Measurements from ENCODE around the gene DPH1. TPM values are rescaled to one million over a fixed set of nuclear protein-coding genes. Genes with fewer than 3 reads are reported as not detected.

Gene DPH1
- polyA plus RNA-seq, 1 of the 3 experiments (the other 2 are of a cell fraction), result 36.2 TPM

DNA sequence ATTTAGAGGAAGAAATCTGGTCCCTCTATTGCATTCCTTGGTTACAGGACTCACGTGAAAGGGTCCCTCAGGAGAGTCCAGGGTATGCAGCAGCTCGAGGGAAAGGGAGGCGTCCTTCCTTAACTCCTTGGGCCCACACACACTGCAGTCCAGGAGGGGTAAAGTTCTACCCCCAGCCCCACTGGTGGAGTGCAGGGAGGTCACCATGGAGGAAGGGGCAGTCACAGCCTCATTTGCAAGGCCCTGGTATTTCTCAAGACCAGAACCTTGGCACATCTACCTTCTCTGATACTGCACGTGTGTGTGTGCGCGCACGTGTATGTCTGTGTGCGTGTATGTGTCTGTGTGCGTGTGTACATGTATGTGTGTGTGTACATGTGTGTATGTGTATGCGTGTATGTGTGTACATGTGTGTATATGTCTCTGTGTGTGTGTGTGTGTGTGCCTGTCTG is 36.0 kb downstream of the DPH1 start:
- Histone ChIP-seq H3K27me3 (ENCODE audit: insufficient read depth) (no peaks in the 10 kb centered on the region), H3K79me2 (ENCODE audit: insufficient read depth) (no peaks in the 10 kb centered on the region), H3K4me1 (ENCODE audit: control insufficient read depth in 1 of 2, insufficient read depth in 2 of 2, low read depth in 1 of 2, low read length in 1 of 2) (peaks cover 40 to 51% of the 10 kb centered on the region in 2 experiments; a peak in 3 of 4 replicates), H4K20me1 (ENCODE audit: insufficient read depth) (no peaks in the 10 kb centered on the region), H3K4me3 (ENCODE audit: low read depth in 2 of 2, low read length in 1 of 2) (no peak overlapping the region), H3K9me2 (no peaks in the 10 kb centered on the region), H3K9ac (no peak overlapping the region), H3K36me3 (replicated peaks in 1 of 2; ENCODE audit: control insufficient read depth in 1 of 2, insufficient read depth in 2 of 2, low read length in 1 of 2) (peaks cover 18 to 28% of the 10 kb centered on the region in 2 experiments), H2AFZ (ENCODE audit: low read depth) (no peak overlapping the region), H3K9me3 (no peaks in the 10 kb centered on the region), H3K27ac (ENCODE audit: low read depth in 2 of 2, low read length in 1 of 2) (peak overlapping the region in 1 of 2 experiments; percentile 69; a peak in 3 of 4 replicates), H3K4me2 (no peak overlapping the region), H3F3A (replicated peaks; ENCODE audit: insufficient read depth) (peaks cover 18% of the 10 kb centered on the region)
- POLR2A ChIA-PET, result no interaction called here
- DNase-seq, result no peak
- TF ChIP-seq, protein P1, sequence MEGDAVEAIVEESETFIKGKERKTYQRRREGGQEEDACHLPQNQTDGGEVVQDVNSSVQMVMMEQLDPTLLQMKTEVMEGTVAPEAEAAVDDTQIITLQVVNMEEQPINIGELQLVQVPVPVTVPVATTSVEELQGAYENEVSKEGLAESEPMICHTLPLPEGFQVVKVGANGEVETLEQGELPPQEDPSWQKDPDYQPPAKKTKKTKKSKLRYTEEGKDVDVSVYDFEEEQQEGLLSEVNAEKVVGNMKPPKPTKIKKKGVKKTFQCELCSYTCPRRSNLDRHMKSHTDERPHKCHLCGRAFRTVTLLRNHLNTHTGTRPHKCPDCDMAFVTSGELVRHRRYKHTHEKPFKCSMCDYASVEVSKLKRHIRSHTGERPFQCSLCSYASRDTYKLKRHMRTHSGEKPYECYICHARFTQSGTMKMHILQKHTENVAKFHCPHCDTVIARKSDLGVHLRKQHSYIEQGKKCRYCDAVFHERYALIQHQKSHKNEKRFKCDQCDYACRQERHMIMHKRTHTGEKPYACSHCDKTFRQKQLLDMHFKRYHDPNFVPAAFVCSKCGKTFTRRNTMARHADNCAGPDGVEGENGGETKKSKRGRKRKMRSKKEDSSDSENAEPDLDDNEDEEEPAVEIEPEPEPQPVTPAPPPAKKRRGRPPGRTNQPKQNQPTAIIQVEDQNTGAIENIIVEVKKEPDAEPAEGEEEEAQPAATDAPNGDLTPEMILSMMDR (IDR thresholded peaks at IDR 0.05), result no peak
- no peak for TF ChIP-seq TAF1 (IDR thresholded peaks at IDR 0.05; ENCODE audit: borderline replicate concordance, low read depth, low read length)
- no peak for TF ChIP-seq JUND (IDR thresholded peaks at IDR 0.05)
- TF ChIP-seq, protein P2, sequence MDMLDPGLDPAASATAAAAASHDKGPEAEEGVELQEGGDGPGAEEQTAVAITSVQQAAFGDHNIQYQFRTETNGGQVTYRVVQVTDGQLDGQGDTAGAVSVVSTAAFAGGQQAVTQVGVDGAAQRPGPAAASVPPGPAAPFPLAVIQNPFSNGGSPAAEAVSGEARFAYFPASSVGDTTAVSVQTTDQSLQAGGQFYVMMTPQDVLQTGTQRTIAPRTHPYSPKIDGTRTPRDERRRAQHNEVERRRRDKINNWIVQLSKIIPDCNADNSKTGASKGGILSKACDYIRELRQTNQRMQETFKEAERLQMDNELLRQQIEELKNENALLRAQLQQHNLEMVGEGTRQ (IDR thresholded peaks at IDR 0.05; ENCODE audit: borderline replicate concordance, low read depth, low read length), result no peak
- no peak for TF ChIP-seq RXRA (IDR thresholded peaks at IDR 0.05; ENCODE audit: borderline replicate concordance, low read depth)
- no peak for TF ChIP-seq ELF1 (IDR thresholded peaks at IDR 0.05)
- TF ChIP-seq RAD21 (IDR thresholded peaks at IDR 0.05; ENCODE audit: low read length), result no peak
- no peak for TF ChIP-seq YY1 (IDR thresholded peaks at IDR 0.05; ENCODE audit: low read depth)
- no peak for TF ChIP-seq MEF2A (IDR thresholded peaks at IDR 0.05; ENCODE audit: borderline replicate concordance, low read depth)
- no peak for TF ChIP-seq FOXM1 (IDR thresholded peaks at IDR 0.05; ENCODE audit: low read depth)
- TF ChIP-seq NRF1 (IDR thresholded peaks at IDR 0.05; ENCODE audit: low read depth, low read length), result no peak
- no peak for TF ChIP-seq MXI1 (IDR thresholded peaks at IDR 0.05; ENCODE audit: low read depth, low read length)
- TF ChIP-seq EZH2phosphoT487 (IDR thresholded peaks at IDR 0.05; ENCODE audit: borderline replicate concordance, low read depth), result no peak
- TF ChIP-seq NFIC (IDR thresholded peaks at IDR 0.05; ENCODE audit: borderline replicate concordance), result no peak
- CTCF ChIA-PET, result interaction anchor here (0.7 to 7.4 kb wide), 8 partner anchors 11 to 215 kb away, joined by 3 to 81 read pairs (median 4); partner anchors contain the start of gene HIC1
- 92% methylated on average over 10 of the region's 10 CpGs for WGBS (ENCODE audit: low lambda C conversion rate)

DNA sequence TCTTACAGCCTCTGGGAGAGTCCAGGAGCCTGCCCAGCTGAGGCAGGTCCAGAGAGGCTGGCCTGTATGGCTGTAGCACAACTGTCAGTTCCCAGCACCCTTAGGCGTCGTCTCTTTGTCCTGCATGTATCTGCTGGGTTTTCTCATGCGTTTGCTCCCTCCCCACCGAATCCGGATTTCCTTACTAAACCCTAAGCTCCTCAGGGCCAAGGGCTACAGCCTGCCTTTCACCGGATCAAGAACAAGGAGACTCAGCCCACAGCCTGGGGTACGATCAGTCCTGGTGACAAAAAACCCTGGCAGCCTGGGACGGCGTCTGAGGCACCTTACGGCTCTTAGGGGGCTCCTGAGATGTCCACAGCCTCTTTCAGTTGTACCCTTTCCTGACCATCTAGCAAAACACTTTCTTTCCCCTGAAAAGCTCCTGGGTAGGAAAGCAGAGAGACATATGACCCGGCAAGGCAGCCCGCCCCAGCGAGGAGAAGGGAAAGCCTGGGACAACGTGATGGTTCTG is 37.2 kb downstream of the DPH1 start:
- Histone ChIP-seq H3K79me2 (ENCODE audit: insufficient read depth) (no peaks in the 10 kb centered on the region), H3F3A (replicated peaks; ENCODE audit: insufficient read depth) (peaks cover 15% of the 10 kb centered on the region), H3K4me1 (ENCODE audit: control insufficient read depth in 1 of 2, insufficient read depth in 2 of 2, low read depth in 1 of 2, low read length in 1 of 2) (peaks cover 40 to 47% of the 10 kb centered on the region in 2 experiments; a peak in 3 of 4 replicates), H3K9ac (no peak overlapping the region), H2AFZ (ENCODE audit: low read depth) (no peak overlapping the region), H3K27me3 (ENCODE audit: insufficient read depth) (no peaks in the 10 kb centered on the region), H3K27ac (ENCODE audit: low read depth in 2 of 2, low read length in 1 of 2) (peak overlapping the region; percentile 69 to 81; a peak in 3 of 4 replicates), H3K36me3 (replicated peaks in 1 of 2; ENCODE audit: control insufficient read depth in 1 of 2, insufficient read depth in 2 of 2, low read length in 1 of 2) (peaks cover 18 to 33% of the 10 kb centered on the region in 2 experiments), H3K4me3 (ENCODE audit: low read depth in 2 of 2, low read length in 1 of 2) (no peak overlapping the region), H3K9me3 (no peaks in the 10 kb centered on the region), H3K9me2 (no peaks in the 10 kb centered on the region), H4K20me1 (ENCODE audit: insufficient read depth) (no peaks in the 10 kb centered on the region), H3K4me2 (no peak overlapping the region)
- CTCF ChIA-PET, result interaction anchor here (0.7 to 7.4 kb wide), 6 partner anchors 8 to 178 kb away, joined by 3 to 81 read pairs (median 6); partner anchors contain the start of gene HIC1
- 96% methylated on average over 14 of the region's 14 CpGs for WGBS (ENCODE audit: low lambda C conversion rate)
- POLR2A ChIA-PET, result interaction anchor here (0.6 kb wide), 1 partner anchor 99 kb away, joined by 3 read pairs; no protein-coding TSS in a partner anchor
- no peak for DNase-seq
- TF ChIP-seq, protein P3, sequence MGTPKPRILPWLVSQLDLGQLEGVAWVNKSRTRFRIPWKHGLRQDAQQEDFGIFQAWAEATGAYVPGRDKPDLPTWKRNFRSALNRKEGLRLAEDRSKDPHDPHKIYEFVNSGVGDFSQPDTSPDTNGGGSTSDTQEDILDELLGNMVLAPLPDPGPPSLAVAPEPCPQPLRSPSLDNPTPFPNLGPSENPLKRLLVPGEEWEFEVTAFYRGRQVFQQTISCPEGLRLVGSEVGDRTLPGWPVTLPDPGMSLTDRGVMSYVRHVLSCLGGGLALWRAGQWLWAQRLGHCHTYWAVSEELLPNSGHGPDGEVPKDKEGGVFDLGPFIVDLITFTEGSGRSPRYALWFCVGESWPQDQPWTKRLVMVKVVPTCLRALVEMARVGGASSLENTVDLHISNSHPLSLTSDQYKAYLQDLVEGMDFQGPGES (IDR thresholded peaks at IDR 0.05; ENCODE audit: low read depth, low read length), result no peak
- no peak for TF ChIP-seq FOSL2 (IDR thresholded peaks at IDR 0.05; ENCODE audit: borderline replicate concordance, low read depth)
- TF ChIP-seq EP300 (IDR thresholded peaks at IDR 0.05; ENCODE audit: borderline replicate concordance in 1 of 2, low read depth in 1 of 2, low read length in 1 of 2), result no peak
- no peak for TF ChIP-seq NRF1 (IDR thresholded peaks at IDR 0.05; ENCODE audit: low read depth, low read length)
- TF ChIP-seq, protein P1 (IDR thresholded peaks at IDR 0.05), result no peak
- TF ChIP-seq, protein P2 (IDR thresholded peaks at IDR 0.05; ENCODE audit: borderline replicate concordance, low read depth, low read length), result no peak

All from SK-N-SH (cell line).